Activated CD8-positive, alpha-beta T cell treated with anti-CD3 and anti-CD28 coated beads for 36 hours (primary cell): ENCODE data around the gene IKZF1. TPM values are rescaled to one million over a fixed set of nuclear protein-coding genes. Genes with fewer than 3 reads are reported as not detected.

Experiments used
- ATAC-seq: fragments of 200-7000 bp; cut with Tn5 transposase; one replicate; pipeline ENCODE4 v1.10.0; 2021; ENCODE audit warnings: mild to moderate bottlenecking, moderate library complexity
- CTCF ChIA-PET: fragments of 350-600 bp; sonication (Branson Sonifier 250); formaldehyde crosslinking; loops from one replicate; lab custom pipeline; 2021; ENCODE audit warnings: antibody characterized with exemption; lab: Charles Lee
- POLR2A ChIA-PET: fragments of 350-600 bp; sonication (Branson Sonifier 250); formaldehyde crosslinking; loops from one replicate; lab custom pipeline; 2021; ENCODE audit warnings: antibody characterized with exemption; lab: Charles Lee
- DNase-seq: peaks from one replicate; pipeline ENCODE4 v3.0.0-alpha.2; 2020
- H3K27ac Mint-ChIP-seq: one replicate; pipeline ENCODE4 v1.8.0; 2021; ENCODE audit warnings: mild to moderate bottlenecking, mixed read lengths
- H3K27me3 Mint-ChIP-seq: one replicate; pipeline ENCODE4 v1.8.0; 2021; ENCODE audit warnings: mixed read lengths
- H3K36me3 Mint-ChIP-seq: one replicate; pipeline ENCODE4 v1.8.0; 2021; ENCODE audit warnings: low read depth, mixed read lengths
- H3K4me1 Mint-ChIP-seq: one replicate; pipeline ENCODE4 v1.8.0; 2021; ENCODE audit warnings: low read depth, mixed read lengths
- H3K4me3 Mint-ChIP-seq: one replicate; pipeline ENCODE4 v1.8.0; 2021; ENCODE audit warnings: mild to moderate bottlenecking, moderate library complexity, mixed read lengths
- H3K9me3 Mint-ChIP-seq: one replicate; pipeline ENCODE4 v1.8.0; 2021; ENCODE audit warnings: mixed read lengths
- CTCF ChIP-seq: fragments of 200-600 bp; IDR thresholded peaks from one replicate; pipeline ENCODE4 v1.8.0; 2022; ENCODE audit warnings: antibody characterized with exemption, mild to moderate bottlenecking
- intact Hi-C: fragments of 100-400 bp; cut with micrococcal nuclease; formaldehyde crosslinking; loops from one replicate; pipeline ENCODE4 v1.10.0; 2022
- total RNA-seq, 2 experiments: library from RNA; stranded (reverse); gene quantifications; one replicate each; pipeline ENCODE4 v1.2.3, GENCODE V29; 2021

The IKZF1 gene
- total RNA-seq, 2 experiments from 2014 or later = 277 to 295 TPM

GRCh38 chr7:50268223-50268622 lies 36.3 kb upstream of the IKZF1 start:
- DNase-seq (peak; percentile 50), ATAC-seq (no peak)
- peaks cover 13% of the 10 kb centered on the region for H3K36me3 Mint-ChIP-seq
- POLR2A ChIA-PET = interaction anchor here (0.8 to 9.7 kb wide), 12 partner anchors 9 to 99 kb away, joined by 3 to 133 read pairs (median 8); partner anchors contain the start of gene IKZF1
- peaks cover 90% of the 10 kb centered on the region for H3K4me1 Mint-ChIP-seq
- CTCF ChIA-PET = interaction anchor here (0.7 to 9.1 kb wide), 9 partner anchors 9 to 122 kb away, joined by 3 to 77 read pairs (median 4); no protein-coding TSS in a partner anchor
- H3K4me3 Mint-ChIP-seq = peak overlapping the region; percentile 63
- H3K9me3 Mint-ChIP-seq = peaks cover 2% of the 10 kb centered on the region
- H3K27ac Mint-ChIP-seq = peak overlapping the region; percentile 92
- no peak for TF ChIP-seq CTCF
- intact Hi-C loops = loop anchor here (5.0 to 10.0 kb wide), 3 partner anchors 41 to 123 kb away; no protein-coding TSS in a partner anchor
- no peaks in the 10 kb centered on the region for H3K27me3 Mint-ChIP-seq

DNA sequence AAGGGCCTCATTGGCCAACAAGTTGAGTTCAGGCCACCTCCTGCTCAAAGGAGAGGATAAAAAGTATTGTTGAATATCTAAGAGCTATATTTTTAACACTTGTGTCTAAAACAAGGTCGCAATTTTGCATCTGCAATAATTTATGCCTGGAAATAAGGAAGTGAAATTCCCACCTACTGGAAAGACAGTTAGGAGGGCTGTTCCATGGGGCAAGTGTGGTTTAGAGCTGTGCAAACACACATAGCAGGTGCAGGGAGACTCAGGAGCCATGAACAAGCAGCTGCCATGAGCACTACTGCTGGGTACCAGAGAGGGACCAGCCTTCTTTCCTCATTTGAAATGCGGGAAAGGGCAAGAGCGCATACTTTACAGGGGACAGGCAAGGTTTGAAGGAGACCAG lies 35.5 kb upstream of the IKZF1 start:
- Mint-ChIP-seq H3K4me3 (no peak overlapping the region), H3K36me3 (peaks cover 15% of the 10 kb centered on the region), H3K27me3 (no peaks in the 10 kb centered on the region), H3K4me1 (peaks cover 91% of the 10 kb centered on the region), H3K27ac (peak overlapping the region; percentile 92), H3K9me3 (peaks cover 2% of the 10 kb centered on the region)
- intact Hi-C loops = loop anchor here (5.0 to 10.0 kb wide), 3 partner anchors 42 to 124 kb away; no protein-coding TSS in a partner anchor
- POLR2A ChIA-PET = interaction anchor here (1.0 to 9.7 kb wide), 5 partner anchors 11 to 63 kb away, joined by 3 to 133 read pairs (median 5); partner anchors contain the start of gene IKZF1
- TF ChIP-seq CTCF = no peak
- CTCF ChIA-PET = interaction anchor here (1.4 to 9.1 kb wide), 3 partner anchors 10 to 63 kb away, joined by 4 to 77 read pairs (median 13); no protein-coding TSS in a partner anchor
- DNase-seq = no peak
- ATAC-seq = no peak

DNA sequence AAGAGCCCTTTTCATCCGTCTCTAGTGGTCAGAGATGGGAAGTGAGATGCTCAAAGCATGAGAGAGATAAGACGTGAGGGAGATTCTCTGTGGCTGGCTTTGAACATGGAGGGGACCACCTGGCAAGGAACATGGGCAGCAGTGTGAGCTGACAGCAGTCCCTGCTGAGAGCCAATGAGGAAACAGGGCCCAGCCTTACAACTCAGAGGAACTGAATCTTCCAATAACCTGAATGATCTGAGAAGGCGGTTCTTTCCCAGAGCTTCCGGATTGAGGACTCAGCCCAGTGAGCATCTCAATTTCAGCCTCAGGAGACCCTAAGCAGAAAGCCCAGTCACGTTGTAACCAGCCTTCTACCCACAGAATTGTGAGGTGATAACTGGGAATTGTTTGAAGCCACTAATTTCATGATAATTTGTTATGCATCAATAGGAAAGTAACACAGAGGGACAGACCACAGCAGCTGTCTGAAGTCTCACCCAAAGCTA lies 33.9 kb upstream of the IKZF1 start:
- Mint-ChIP-seq H3K9me3 (peaks cover 2% of the 10 kb centered on the region), H3K27me3 (no peaks in the 10 kb centered on the region), H3K36me3 (peaks cover 15% of the 10 kb centered on the region), H3K4me3 (no peak overlapping the region), H3K27ac (peak overlapping the region; percentile 92), H3K4me1 (peaks cover 91% of the 10 kb centered on the region)
- DNase-seq (no peak), ATAC-seq (no peak)
- POLR2A ChIA-PET = interaction anchor here (0.7 to 9.7 kb wide), 4 partner anchors 10 to 70 kb away, joined by 4 to 133 read pairs (median 4); no protein-coding TSS in a partner anchor
- CTCF ChIA-PET = interaction anchor here (0.9 to 9.1 kb wide), 2 partner anchors 65 to 157 kb away, joined by 4 to 77 read pairs; no protein-coding TSS in a partner anchor
- no peak for TF ChIP-seq CTCF
- intact Hi-C loops = no loop called here

DNA sequence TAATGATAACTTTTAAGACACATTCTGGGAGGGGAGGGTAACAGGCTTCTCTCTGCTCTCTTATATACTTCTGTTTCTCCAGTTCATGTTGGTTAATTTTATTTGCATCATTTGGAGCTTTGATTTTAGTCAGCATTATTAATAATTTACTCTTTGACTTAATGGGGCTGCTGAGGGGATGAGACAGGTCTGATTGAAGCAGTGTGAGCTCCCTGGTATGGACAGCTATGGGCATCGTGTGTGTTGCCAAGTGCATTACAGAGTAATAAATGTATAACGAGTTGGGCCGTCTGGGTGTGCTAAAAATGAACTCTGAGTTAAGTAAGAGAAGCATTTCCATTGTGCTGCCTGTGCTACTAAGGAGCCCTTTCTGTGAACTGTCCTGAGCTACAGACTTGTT lies 31.7 kb upstream of the IKZF1 start:
- Mint-ChIP-seq H3K27ac (no peak overlapping the region), H3K4me3 (no peak overlapping the region), H3K4me1 (peaks cover 77% of the 10 kb centered on the region), H3K9me3 (peaks cover 2% of the 10 kb centered on the region), H3K36me3 (peaks cover 15% of the 10 kb centered on the region), H3K27me3 (no peaks in the 10 kb centered on the region)
- no peak for TF ChIP-seq CTCF
- ChIA-PET CTCF (interaction anchor here (0.8 to 4.3 kb wide), 9 partner anchors 9 to 180 kb away, joined by 3 to 25 read pairs (median 4); no protein-coding TSS in a partner anchor), POLR2A (interaction anchor here (0.9 to 3.6 kb wide), 6 partner anchors 9 to 66 kb away, joined by 3 to 13 read pairs (median 4); no protein-coding TSS in a partner anchor)
- intact Hi-C loops = no loop called here
- no peak for DNase-seq
- ATAC-seq = no peak

- intact Hi-C loops = no loop called here
- peak overlapping the region; percentile 23 for H3K27ac Mint-ChIP-seq
Measured at GRCh38 chr7:50273301-50273700, 31.2 kb upstream of the IKZF1 start.

More at GRCh38 chr7:50273301-50273700, 31.2 kb upstream of the IKZF1 start:
- TF ChIP-seq CTCF = no peak
- Mint-ChIP-seq H3K9me3 (peaks cover 2% of the 10 kb centered on the region), H3K4me3 (no peak overlapping the region), H3K4me1 (peaks cover 72% of the 10 kb centered on the region), H3K36me3 (peaks cover 13% of the 10 kb centered on the region), H3K27me3 (no peaks in the 10 kb centered on the region)
- no peak for ATAC-seq
- ChIA-PET POLR2A (interaction anchor here (0.9 to 3.6 kb wide), 11 partner anchors 8 to 100 kb away, joined by 3 to 13 read pairs (median 5); no protein-coding TSS in a partner anchor), CTCF (interaction anchor here (0.8 to 4.3 kb wide), 12 partner anchors 7 to 181 kb away, joined by 3 to 25 read pairs (median 6); no protein-coding TSS in a partner anchor)
- no peak for DNase-seq
